Measurements from ENCODE around the gene B3GNT8. TPM values are rescaled to one million over a fixed set of nuclear protein-coding genes. Genes with fewer than 3 reads are reported as not detected.

B3GNT8 gene
- total and polyA plus RNA-seq, 9 of the 15 experiments (the other 6 are each of a cell fraction or from before 2014, with no cell fraction given), result 0.11 to 2.9 (median 0.65) TPM; not detected in 2

DNA sequence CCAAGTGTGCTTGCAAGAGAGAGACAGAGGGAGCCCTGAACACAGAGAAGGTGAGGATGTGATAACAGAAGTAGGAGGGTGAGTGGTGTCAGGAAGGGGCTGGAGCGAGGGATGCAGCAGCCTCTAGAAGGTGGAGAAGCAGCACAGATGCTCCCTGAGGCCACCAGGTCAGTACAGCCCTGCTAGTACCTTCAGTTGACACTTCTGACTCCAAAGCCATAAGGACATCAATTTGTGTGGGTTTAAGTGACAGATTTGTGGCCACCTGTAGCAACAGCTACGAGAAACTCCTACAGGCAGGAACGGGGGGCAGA lies 22.6 kb upstream of the B3GNT8 start:
- Histone ChIP-seq H3K27ac (ENCODE audit: extremely low read depth, low read depth, low read length) (no peak overlapping the region), H3K79me2 (ENCODE audit: control insufficient read depth, insufficient read depth, low read length) (no peaks in the 10 kb centered on the region), H3K27me3 (ENCODE audit: control insufficient read depth in 2 of 2, insufficient read depth in 2 of 2, low read length in 2 of 2) (peaks cover 4 to 15% of the 10 kb centered on the region in 2 experiments; a peak in 4 of 5 replicates), H3K36me3 (ENCODE audit: control insufficient read depth, insufficient read depth, low read length) (no peaks in the 10 kb centered on the region), H3K4me2 (ENCODE audit: insufficient read depth, low read length) (no peak overlapping the region), H2AFZ (ENCODE audit: low read depth, low read length) (no peak overlapping the region), H4K20me1 (replicated peaks; ENCODE audit: control insufficient read depth, insufficient read depth, low read length) (no peaks in the 10 kb centered on the region), H3K4me3 (no peak overlapping the region), H3K9me1 (ENCODE audit: control insufficient read depth, insufficient read depth, low read length) (no peaks in the 10 kb centered on the region), H3K9me3 (replicated peaks; ENCODE audit: control insufficient read depth, insufficient read depth, low read depth, low read length) (peaks cover 4% of the 10 kb centered on the region), H3K9ac (ENCODE audit: insufficient read depth in 1 of 2, low read depth in 2 of 2, low read length in 2 of 2) (no peak overlapping the region), H3K4me1 (replicated peaks in 1 of 2; ENCODE audit: control insufficient read depth in 2 of 2, insufficient read depth in 2 of 2, low read length in 2 of 2) (peaks cover 0 to 4% of the 10 kb centered on the region in 2 experiments; a peak in 1 of 5 replicates)
- in situ Hi-C loops (cut with MboI) (loop anchor here (5.0 kb wide), 1 partner anchor 122 kb away; no protein-coding TSS in a partner anchor), intact Hi-C loops (cut with micrococcal nuclease) (loop anchor here (1.0 to 10.0 kb wide), 3 partner anchors 88 to 245 kb away; no protein-coding TSS in a partner anchor)
- no peak for TF ChIP-seq ZNF76 (CRISPR knock-in tag; IDR thresholded peaks at IDR 0.05; ENCODE audit: borderline replicate concordance)
- POLR2A ChIA-PET, result no interaction called here
- DNase-seq (ENCODE audit: extremely low read depth in 1 of 4, low spot score in 3 of 4) (peak in 1 of 4 experiments; percentile 8), ATAC-seq (no peak), FAIRE-seq (no peak)
- WGBS (ENCODE audit: insufficient coverage, low coverage, missing lambda C conversion rate), result 13% methylated on average over 3 of the region's 3 CpGs
- CTCF ChIA-PET (ENCODE audit: low intra/inter-chr PET ratio), result interaction anchor here (0.8 to 2.6 kb wide), 7 partner anchors 88 to 245 kb away, joined by 4 to 14 read pairs (median 8); no protein-coding TSS in a partner anchor
- no TSS peak for BruUV-seq (replicated peaks)

- peak; percentile 97 for ATAC-seq
- Histone ChIP-seq H3K27me3 (ENCODE audit: control insufficient read depth in 2 of 2, insufficient read depth in 2 of 2, low read length in 2 of 2) (peaks cover 4 to 17% of the 10 kb centered on the region in 2 experiments; a peak in 4 of 5 replicates), H3K36me3 (ENCODE audit: control insufficient read depth, insufficient read depth, low read length) (no peaks in the 10 kb centered on the region), H3K9me3 (replicated peaks; ENCODE audit: control insufficient read depth, insufficient read depth, low read depth, low read length) (peaks cover 4% of the 10 kb centered on the region), H3K27ac (ENCODE audit: extremely low read depth, low read depth, low read length) (no peak overlapping the region), H3K9ac (ENCODE audit: insufficient read depth in 1 of 2, low read depth in 2 of 2, low read length in 2 of 2) (peak overlapping the region in 1 of 2 experiments; percentile 70; a peak in 2 of 4 replicates), H3K4me3 (peak overlapping the region; percentile 17; the same call in 1 of the 2 replicates), H2AFZ (ENCODE audit: low read depth, low read length) (peak overlapping the region; percentile 91), H4K20me1 (replicated peaks; ENCODE audit: control insufficient read depth, insufficient read depth, low read length) (no peaks in the 10 kb centered on the region), H3K4me2 (ENCODE audit: insufficient read depth, low read length) (peak overlapping the region; percentile 66), H3K9me1 (ENCODE audit: control insufficient read depth, insufficient read depth, low read length) (no peaks in the 10 kb centered on the region), H3K79me2 (ENCODE audit: control insufficient read depth, insufficient read depth, low read length) (no peaks in the 10 kb centered on the region), H3K4me1 (replicated peaks in 1 of 2; ENCODE audit: control insufficient read depth in 2 of 2, insufficient read depth in 2 of 2, low read length in 2 of 2) (peaks cover 0 to 4% of the 10 kb centered on the region in 2 experiments; a peak in 1 of 5 replicates)
- in situ Hi-C loops (cut with MboI) (loop anchor here (5.0 kb wide), 1 partner anchor 123 kb away; no protein-coding TSS in a partner anchor), intact Hi-C loops (cut with micrococcal nuclease) (loop anchor here (1.0 to 10.0 kb wide), 3 partner anchors 89 to 244 kb away; no protein-coding TSS in a partner anchor)
- WGBS (ENCODE audit: insufficient coverage, low coverage, missing lambda C conversion rate), result 10% methylated on average over 17 of the region's 22 CpGs
- POLR2A ChIA-PET, result interaction anchor here (0.6 kb wide), 2 partner anchors 52 to 361 kb away, joined by 3 to 4 read pairs; partner anchors contain the start of gene CYP2A13
- CTCF ChIA-PET (ENCODE audit: low intra/inter-chr PET ratio), result interaction anchor here (0.7 to 2.6 kb wide), 8 partner anchors 89 to 245 kb away, joined by 4 to 14 read pairs (median 7); no protein-coding TSS in a partner anchor
- FAIRE-seq, result peak; percentile 79
- no TSS peak for BruUV-seq (replicated peaks)
- peak; percentile 84 to 92 (median 92) for DNase-seq (ENCODE audit: extremely low read depth in 1 of 4, low spot score in 3 of 4)
- TF ChIP-seq, protein P1, sequence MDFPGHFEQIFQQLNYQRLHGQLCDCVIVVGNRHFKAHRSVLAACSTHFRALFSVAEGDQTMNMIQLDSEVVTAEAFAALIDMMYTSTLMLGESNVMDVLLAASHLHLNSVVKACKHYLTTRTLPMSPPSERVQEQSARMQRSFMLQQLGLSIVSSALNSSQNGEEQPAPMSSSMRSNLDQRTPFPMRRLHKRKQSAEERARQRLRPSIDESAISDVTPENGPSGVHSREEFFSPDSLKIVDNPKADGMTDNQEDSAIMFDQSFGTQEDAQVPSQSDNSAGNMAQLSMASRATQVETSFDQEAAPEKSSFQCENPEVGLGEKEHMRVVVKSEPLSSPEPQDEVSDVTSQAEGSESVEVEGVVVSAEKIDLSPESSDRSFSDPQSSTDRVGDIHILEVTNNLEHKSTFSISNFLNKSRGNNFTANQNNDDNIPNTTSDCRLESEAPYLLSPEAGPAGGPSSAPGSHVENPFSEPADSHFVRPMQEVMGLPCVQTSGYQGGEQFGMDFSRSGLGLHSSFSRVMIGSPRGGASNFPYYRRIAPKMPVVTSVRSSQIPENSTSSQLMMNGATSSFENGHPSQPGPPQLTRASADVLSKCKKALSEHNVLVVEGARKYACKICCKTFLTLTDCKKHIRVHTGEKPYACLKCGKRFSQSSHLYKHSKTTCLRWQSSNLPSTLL (IDR thresholded peaks at IDR 0.05), result no peak
- TF ChIP-seq PURB (CRISPR knock-in tag; IDR thresholded peaks at IDR 0.05; ENCODE audit: low read depth) (no peak), ZSCAN29 (IDR thresholded peaks at IDR 0.05) (no peak), CC2D1A (IDR thresholded peaks at IDR 0.05) (peak; percentile 67; the same call in 1 of the 2 replicates), ZNF140 (CRISPR knock-in tag; IDR thresholded peaks at IDR 0.05) (no peak)
- TF ChIP-seq, protein P2, sequence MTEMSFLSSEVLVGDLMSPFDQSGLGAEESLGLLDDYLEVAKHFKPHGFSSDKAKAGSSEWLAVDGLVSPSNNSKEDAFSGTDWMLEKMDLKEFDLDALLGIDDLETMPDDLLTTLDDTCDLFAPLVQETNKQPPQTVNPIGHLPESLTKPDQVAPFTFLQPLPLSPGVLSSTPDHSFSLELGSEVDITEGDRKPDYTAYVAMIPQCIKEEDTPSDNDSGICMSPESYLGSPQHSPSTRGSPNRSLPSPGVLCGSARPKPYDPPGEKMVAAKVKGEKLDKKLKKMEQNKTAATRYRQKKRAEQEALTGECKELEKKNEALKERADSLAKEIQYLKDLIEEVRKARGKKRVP (CRISPR knock-in tag; IDR thresholded peaks at IDR 0.05), result no peak
These were observed 22.1 kb upstream of the B3GNT8 start for GRCh38 chr19:41449079-41449864.

Measured in K562 (cell line).